ENCODE measurements around the gene PPP1R9B. TPM values are rescaled to one million over a fixed set of nuclear protein-coding genes. Genes with fewer than 3 reads are reported as not detected.

Gene PPP1R9B
- total RNA-seq, 1 experiment from 2014 or later, result 23.0 TPM

DNA sequence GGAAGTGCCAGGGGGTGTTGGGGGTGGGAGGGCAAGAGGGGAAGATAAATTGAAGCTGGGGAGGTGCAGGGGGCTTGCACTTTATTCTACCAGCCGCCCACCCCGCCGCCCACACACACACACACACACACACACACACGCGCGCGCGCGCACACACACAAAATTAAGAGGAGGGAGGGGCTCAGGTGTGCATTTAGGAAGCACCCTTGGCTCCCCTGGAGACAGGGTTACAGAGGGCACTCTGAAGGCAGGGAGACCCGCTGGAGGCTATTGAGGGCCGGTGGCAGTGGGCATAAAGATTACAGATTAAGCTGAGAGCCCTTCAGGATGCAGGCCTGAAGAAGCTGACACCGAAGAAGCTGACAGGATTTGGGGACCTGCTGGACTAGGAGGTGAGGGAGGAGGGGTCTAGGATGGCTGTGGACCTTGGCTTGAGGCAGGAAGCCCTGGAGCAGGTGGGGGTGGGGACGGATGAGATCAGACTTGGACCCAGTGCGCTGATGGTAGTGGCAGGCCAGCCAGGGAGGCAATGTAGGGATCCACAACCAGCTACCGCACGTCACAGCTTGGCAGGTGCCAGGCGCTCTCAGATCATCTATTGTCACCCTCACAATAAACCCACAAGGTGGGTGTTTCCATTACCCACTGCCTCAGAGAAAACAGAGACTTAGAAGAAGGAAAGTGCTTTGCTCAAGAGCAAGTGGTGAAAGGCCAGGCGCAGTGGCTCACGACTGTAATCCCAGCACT lies 19.7 kb downstream of the PPP1R9B start:
- Histone ChIP-seq H3K18ac (ENCODE audit: insufficient read length, low read depth, low read length) (no peak overlapping the region), H3T11ph (ENCODE audit: low read length) (no peak overlapping the region), H3K27me3 (ENCODE audit: insufficient read depth, low read length) (no peaks in the 10 kb centered on the region; the same call in 1 of the 2 replicates), H2BK15ac (ENCODE audit: low read depth, low read length) (no peak overlapping the region), H3K79me2 (ENCODE audit: insufficient read depth, low read length) (no peaks in the 10 kb centered on the region), H3K4me2 (ENCODE audit: insufficient read depth, insufficient read length, low read length) (peak overlapping the region; percentile 82), H3K56ac (ENCODE audit: insufficient read length, low read depth, low read length) (no peak overlapping the region), H2BK5ac (ENCODE audit: insufficient read length, low read length) (no peak overlapping the region), H4K8ac (replicated peaks; ENCODE audit: insufficient read length, low read depth, low read length) (no peak overlapping the region), H3K9ac (ENCODE audit: extremely low read depth, insufficient read length, low read length) (no peak overlapping the region), H4K91ac (ENCODE audit: insufficient read length, low read depth, low read length) (no peak overlapping the region), H3K23ac (ENCODE audit: insufficient read length, low read depth, low read length) (no peak overlapping the region), H3K14ac (ENCODE audit: insufficient read depth, low read length) (no peak overlapping the region), H3K4me1 (ENCODE audit: insufficient read depth, low read length) (peaks cover 5% of the 10 kb centered on the region; the same call in 1 of the 2 replicates), H3K9me3 (ENCODE audit: control insufficient read depth, low read depth, low read length) (no peaks in the 10 kb centered on the region), H4K20me1 (ENCODE audit: control insufficient read depth, insufficient read depth, insufficient read length) (no peaks in the 10 kb centered on the region), H3K79me1 (ENCODE audit: insufficient read depth, low read depth, low read length, poor library complexity, severe bottlenecking) (no peaks in the 10 kb centered on the region), H2BK120ac (ENCODE audit: low read depth, low read length, poor library complexity, severe bottlenecking) (no peak overlapping the region), H4K5ac (ENCODE audit: insufficient read length, low read depth, low read length) (no peak overlapping the region), H2BK20ac (ENCODE audit: low read depth, low read length, poor library complexity, severe bottlenecking) (no peak overlapping the region), H3K4ac (ENCODE audit: low read depth, low read length) (no peak overlapping the region), H3K23me2 (ENCODE audit: insufficient read length, low read depth, low read length, poor library complexity, severe bottlenecking) (peaks cover 12% of the 10 kb centered on the region), H2AFZ (ENCODE audit: low read length) (no peak overlapping the region), H2BK12ac (ENCODE audit: insufficient read length, low read depth, low read length) (no peak overlapping the region), H3K27ac (ENCODE audit: insufficient read length, low read depth, low read length) (no peak overlapping the region), H2AK5ac (ENCODE audit: insufficient read length, low read length) (no peak overlapping the region)
- TF ChIP-seq, protein P1, sequence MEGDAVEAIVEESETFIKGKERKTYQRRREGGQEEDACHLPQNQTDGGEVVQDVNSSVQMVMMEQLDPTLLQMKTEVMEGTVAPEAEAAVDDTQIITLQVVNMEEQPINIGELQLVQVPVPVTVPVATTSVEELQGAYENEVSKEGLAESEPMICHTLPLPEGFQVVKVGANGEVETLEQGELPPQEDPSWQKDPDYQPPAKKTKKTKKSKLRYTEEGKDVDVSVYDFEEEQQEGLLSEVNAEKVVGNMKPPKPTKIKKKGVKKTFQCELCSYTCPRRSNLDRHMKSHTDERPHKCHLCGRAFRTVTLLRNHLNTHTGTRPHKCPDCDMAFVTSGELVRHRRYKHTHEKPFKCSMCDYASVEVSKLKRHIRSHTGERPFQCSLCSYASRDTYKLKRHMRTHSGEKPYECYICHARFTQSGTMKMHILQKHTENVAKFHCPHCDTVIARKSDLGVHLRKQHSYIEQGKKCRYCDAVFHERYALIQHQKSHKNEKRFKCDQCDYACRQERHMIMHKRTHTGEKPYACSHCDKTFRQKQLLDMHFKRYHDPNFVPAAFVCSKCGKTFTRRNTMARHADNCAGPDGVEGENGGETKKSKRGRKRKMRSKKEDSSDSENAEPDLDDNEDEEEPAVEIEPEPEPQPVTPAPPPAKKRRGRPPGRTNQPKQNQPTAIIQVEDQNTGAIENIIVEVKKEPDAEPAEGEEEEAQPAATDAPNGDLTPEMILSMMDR (conservative IDR thresholded peaks at IDR 0.05), result no peak
- Mint-ChIP-seq H3K4me3 (peak overlapping the region; percentile 56 to 81), H3K4me1 (peaks cover 32 to 59% of the 10 kb centered on the region in 2 experiments), H3K27ac (no peak overlapping the region), H3K36me3 (ENCODE audit: insufficient read depth in 1 of 3, low read depth in 3 of 3) (peaks cover 0 to 4% (median 3%) of the 10 kb centered on the region in 3 experiments; a peak in 4 of 7 replicates), H3K9me3 (no peaks in the 10 kb centered on the region; a peak in 1 of 5 replicates), H3K27me3 (ENCODE audit: low read depth) (peaks cover 39% of the 10 kb centered on the region)
- DNase-seq, result peak; percentile 83
- WGBS (ENCODE audit: extremely low coverage, insufficient read length, low lambda C conversion rate), result no CpG with 5 or more reads among the region's 19 CpGs
